Spleen (tissue), 7 donors: Measurements from ENCODE around the gene DGKH.
A peak's percentile ranks its signal among the peaks of the same experiment; 100 is the strongest.

ENCODE experiments used
- POLR2A ChIP-seq, 3 donors: fragments of 450-650 bp; IDR thresholded peaks; one replicate each; pipeline ENCODE4 v1.5.1; 2017; ENCODE audit warnings: antibody characterized with exemption in 3 of 3, mild to moderate bottlenecking in 1 of 3
- TF ChIP-seq, protein P1 (sequence below), 11 experiments: fragments of 200-600 bp in 7 of 11; fragments of 450-650 bp in 4 of 11; sonication (generic) in 4 of 11; IDR thresholded peaks in 8 of 11; conservative IDR thresholded peaks in 3 of 11; 1 replicate in 7 of 11; 2 replicates in 4 of 11; pipeline versions ENCODE4 v1.4.0 to v1.8.0; 2016 to 2021; ENCODE audit warnings: antibody characterized with exemption in 11 of 11, inconsistent platforms in 4 of 11, mild to moderate bottlenecking in 1 of 11
- donor health status: DM: no; HTN: no; CAD: no; lungs with moderate emphysema.
- donor health status: DM: no; HTN: no; CAD: no.
- donor health status: DM: no; HTN: no; CAD: no.

GRCh38 chr13:42275098-42275471 lies 226.6 kb downstream of the DGKH start:
- TF ChIP-seq, protein P1, sequence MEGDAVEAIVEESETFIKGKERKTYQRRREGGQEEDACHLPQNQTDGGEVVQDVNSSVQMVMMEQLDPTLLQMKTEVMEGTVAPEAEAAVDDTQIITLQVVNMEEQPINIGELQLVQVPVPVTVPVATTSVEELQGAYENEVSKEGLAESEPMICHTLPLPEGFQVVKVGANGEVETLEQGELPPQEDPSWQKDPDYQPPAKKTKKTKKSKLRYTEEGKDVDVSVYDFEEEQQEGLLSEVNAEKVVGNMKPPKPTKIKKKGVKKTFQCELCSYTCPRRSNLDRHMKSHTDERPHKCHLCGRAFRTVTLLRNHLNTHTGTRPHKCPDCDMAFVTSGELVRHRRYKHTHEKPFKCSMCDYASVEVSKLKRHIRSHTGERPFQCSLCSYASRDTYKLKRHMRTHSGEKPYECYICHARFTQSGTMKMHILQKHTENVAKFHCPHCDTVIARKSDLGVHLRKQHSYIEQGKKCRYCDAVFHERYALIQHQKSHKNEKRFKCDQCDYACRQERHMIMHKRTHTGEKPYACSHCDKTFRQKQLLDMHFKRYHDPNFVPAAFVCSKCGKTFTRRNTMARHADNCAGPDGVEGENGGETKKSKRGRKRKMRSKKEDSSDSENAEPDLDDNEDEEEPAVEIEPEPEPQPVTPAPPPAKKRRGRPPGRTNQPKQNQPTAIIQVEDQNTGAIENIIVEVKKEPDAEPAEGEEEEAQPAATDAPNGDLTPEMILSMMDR (IDR thresholded peaks at IDR 0.05 in 8 of 11, conservative IDR thresholded peaks at IDR 0.05 in 3 of 11): no peak
- peak in 1 of 3 donors; percentile 37 for TF ChIP-seq POLR2A (IDR thresholded peaks at IDR 0.05)
